Peyer's patch (tissue), 4 donors: Measurements from ENCODE around the gene TNFAIP1. TPM values are rescaled to one million over a fixed set of nuclear protein-coding genes. Genes with fewer than 3 reads are reported as not detected.
A peak's percentile ranks its signal among the peaks of the same experiment; 100 is the strongest.

ENCODE experiments used
- DNase-seq, 3 donors: peaks; one replicate each; pipeline ENCODE4 v3.0.0-alpha.2; 2017 to 2019
- H3K27ac ChIP-seq, 4 donors: fragments of 200-600 bp; sonication (generic); one replicate each; pipeline ENCODE4 v1.5.1; 2016 to 2019
- H3K27me3 ChIP-seq, 2 donors: fragments of 200-600 bp; sonication (generic); one replicate each; pipeline ENCODE4 v1.5.1; 2019
- H3K36me3 ChIP-seq, 3 donors: fragments of 200-600 bp; sonication (generic); one replicate each; pipeline ENCODE4 v1.5.1; 2016 to 2019
- H3K4me1 ChIP-seq, 4 donors: fragments of 200-600 bp; sonication (generic); one replicate each; pipeline ENCODE4 v1.5.1; 2016 to 2019
- H3K4me3 ChIP-seq, 4 donors: fragments of 200-600 bp; sonication (generic); 1 replicate in 3 of 4; 2 replicates in 1 of 4; pipeline ENCODE4 v1.5.1; 2016 to 2019; ENCODE audit warnings: mild to moderate bottlenecking in 1 of 4
- H3K9me3 ChIP-seq, 4 donors: fragments of 200-600 bp; sonication (generic); one replicate each; pipeline ENCODE4 v1.5.1; 2016 to 2019; ENCODE audit warnings: mild to moderate bottlenecking in 1 of 4
- POLR2A ChIP-seq, 2 donors: fragments of 450-650 bp; IDR thresholded peaks; one replicate each; pipeline ENCODE4 v1.5.1; 2017; ENCODE audit warnings: antibody characterized with exemption in 2 of 2, mild to moderate bottlenecking in 2 of 2, moderate library complexity in 2 of 2
- total RNA-seq, 4 donors: library from RNA; depleted of rRNA; stranded (reverse); fragments of >200 nt; gene quantifications; one replicate each; pipeline ENCODE4 v1.1.0, GENCODE V29; 2016
- TF ChIP-seq, protein P1 (sequence below), 6 experiments: fragments of 450-650 bp in 4 of 6; fragments of 200-600 bp in 2 of 6; sonication (generic) in 1 of 6; IDR thresholded peaks; one replicate each; pipeline ENCODE4 v1.5.1; 2017 to 2019; ENCODE audit warnings: antibody characterized with exemption in 6 of 6, mild to moderate bottlenecking in 3 of 6, moderate library complexity in 1 of 6

TNFAIP1 gene
- total RNA-seq, 4 donors from 2014 or later: 28.9 to 36.3 (median 31.1) TPM

GRCh38 chr17:28295677-28296578 is 39.6 kb upstream of the TNFAIP1 start:
- no peaks in the 10 kb centered on the region for H3K4me1 ChIP-seq
- no peak overlapping the region for H3K27ac ChIP-seq
- no peak for DNase-seq
- H3K9me3 ChIP-seq: no peaks in the 10 kb centered on the region
- H3K4me3 ChIP-seq: no peak overlapping the region
- TF ChIP-seq, protein P1, sequence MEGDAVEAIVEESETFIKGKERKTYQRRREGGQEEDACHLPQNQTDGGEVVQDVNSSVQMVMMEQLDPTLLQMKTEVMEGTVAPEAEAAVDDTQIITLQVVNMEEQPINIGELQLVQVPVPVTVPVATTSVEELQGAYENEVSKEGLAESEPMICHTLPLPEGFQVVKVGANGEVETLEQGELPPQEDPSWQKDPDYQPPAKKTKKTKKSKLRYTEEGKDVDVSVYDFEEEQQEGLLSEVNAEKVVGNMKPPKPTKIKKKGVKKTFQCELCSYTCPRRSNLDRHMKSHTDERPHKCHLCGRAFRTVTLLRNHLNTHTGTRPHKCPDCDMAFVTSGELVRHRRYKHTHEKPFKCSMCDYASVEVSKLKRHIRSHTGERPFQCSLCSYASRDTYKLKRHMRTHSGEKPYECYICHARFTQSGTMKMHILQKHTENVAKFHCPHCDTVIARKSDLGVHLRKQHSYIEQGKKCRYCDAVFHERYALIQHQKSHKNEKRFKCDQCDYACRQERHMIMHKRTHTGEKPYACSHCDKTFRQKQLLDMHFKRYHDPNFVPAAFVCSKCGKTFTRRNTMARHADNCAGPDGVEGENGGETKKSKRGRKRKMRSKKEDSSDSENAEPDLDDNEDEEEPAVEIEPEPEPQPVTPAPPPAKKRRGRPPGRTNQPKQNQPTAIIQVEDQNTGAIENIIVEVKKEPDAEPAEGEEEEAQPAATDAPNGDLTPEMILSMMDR (IDR thresholded peaks at IDR 0.05): no peak
- no peak for TF ChIP-seq POLR2A (IDR thresholded peaks at IDR 0.05)
- no peaks in the 10 kb centered on the region for H3K27me3 ChIP-seq
- H3K36me3 ChIP-seq: no peaks in the 10 kb centered on the region

- Histone ChIP-seq H3K4me3 (no peak overlapping the region), H3K27me3 (no peaks in the 10 kb centered on the region), H3K4me1 (no peaks in the 10 kb centered on the region), H3K9me3 (no peaks in the 10 kb centered on the region), H3K27ac (no peak overlapping the region), H3K36me3 (no peaks in the 10 kb centered on the region)
- TF ChIP-seq, protein P1 (IDR thresholded peaks at IDR 0.05): no peak
- TF ChIP-seq POLR2A (IDR thresholded peaks at IDR 0.05): no peak
- no peak for DNase-seq
Observed at GRCh38 chr17:28298449-28298848, 37.1 kb upstream of the TNFAIP1 start.

DNA sequence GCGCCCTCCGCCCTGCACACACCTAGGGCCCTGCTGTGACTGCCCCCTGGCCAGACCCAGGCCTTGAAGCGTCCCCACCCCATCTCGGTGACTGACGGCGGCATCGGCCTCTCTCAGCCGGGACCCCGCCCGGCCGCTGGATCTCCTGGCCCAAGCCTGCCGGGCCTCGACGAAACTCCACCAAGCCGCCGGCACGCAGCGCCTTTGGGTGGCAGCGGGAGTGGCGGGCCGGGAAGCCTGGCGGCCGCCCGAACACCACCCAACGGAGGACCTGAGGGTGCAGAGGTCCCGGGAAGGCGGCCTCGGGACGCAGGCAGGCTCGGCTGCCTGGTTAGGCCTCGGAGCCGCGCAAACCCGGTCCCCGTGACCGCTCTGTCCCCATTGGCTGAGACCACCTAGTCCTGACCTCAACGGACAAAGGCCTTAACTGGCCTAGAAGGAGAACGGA is 28.6 kb upstream of the TNFAIP1 start:
- Histone ChIP-seq H3K27me3 (no peaks in the 10 kb centered on the region), H3K36me3 (no peaks in the 10 kb centered on the region), H3K27ac (no peak overlapping the region), H3K9me3 (no peaks in the 10 kb centered on the region), H3K4me1 (no peaks in the 10 kb centered on the region), H3K4me3 (no peak overlapping the region)
- TF ChIP-seq POLR2A (IDR thresholded peaks at IDR 0.05): no peak
- TF ChIP-seq, protein P1 (IDR thresholded peaks at IDR 0.05): no peak
- peak in 1 of 3 donors; percentile 50 for DNase-seq

GRCh38 chr17:28313841-28314240 is 21.7 kb upstream of the TNFAIP1 start:
- H3K36me3 ChIP-seq: no peaks in the 10 kb centered on the region
- no peak for TF ChIP-seq POLR2A (IDR thresholded peaks at IDR 0.05)
- H3K27me3 ChIP-seq: no peaks in the 10 kb centered on the region
- DNase-seq: no peak
- H3K9me3 ChIP-seq: no peaks in the 10 kb centered on the region
- no peak overlapping the region for H3K4me3 ChIP-seq
- H3K27ac ChIP-seq: no peak overlapping the region
- H3K4me1 ChIP-seq: peaks cover 0 to 8% (median 3%) of the 10 kb centered on the region in 4 donors

DNA sequence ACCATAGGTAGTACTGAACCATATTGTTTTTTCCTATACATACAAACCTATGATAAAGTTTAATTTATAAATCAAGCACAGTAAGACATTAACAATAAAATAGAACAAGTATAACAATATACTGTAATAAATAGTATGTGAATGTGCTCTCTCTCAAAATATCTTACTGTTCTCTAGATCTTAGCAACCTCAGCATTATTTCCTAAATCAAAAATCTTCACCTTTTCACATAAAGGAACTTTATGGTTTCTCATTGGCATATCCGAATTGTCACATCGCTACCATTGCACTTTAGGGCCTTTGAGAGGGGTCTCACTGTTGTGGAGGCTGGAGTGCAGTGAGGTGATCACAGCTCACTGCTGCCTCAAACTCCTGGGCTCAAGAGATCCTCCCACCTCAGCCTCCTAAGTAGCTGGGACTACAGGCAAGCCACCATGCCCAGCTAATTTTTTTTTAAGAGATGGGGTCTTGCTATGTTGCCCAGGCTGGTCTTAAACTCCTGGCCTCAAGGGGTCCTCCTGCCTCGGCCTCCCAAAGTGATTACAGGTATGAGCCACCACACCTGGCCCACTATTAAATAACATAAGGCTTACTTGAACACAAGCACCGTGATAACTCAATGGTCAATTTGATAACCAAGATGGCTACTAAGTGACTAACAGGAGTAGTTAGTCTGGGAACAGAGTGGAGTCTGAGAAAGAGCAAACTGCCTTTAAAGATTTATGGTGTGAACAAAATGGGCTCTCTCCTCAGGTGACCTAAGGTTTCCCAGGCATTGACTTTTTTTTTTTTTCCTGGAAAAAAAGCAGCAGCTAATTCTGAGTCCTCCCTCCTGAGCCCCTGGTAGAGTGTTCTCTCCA is 19.5 kb upstream of the TNFAIP1 start:
- Histone ChIP-seq H3K4me1 (peaks cover 0 to 19% (median 8%) of the 10 kb centered on the region in 4 donors), H3K27ac (no peak overlapping the region), H3K9me3 (no peaks in the 10 kb centered on the region), H3K27me3 (no peaks in the 10 kb centered on the region), H3K4me3 (no peak overlapping the region), H3K36me3 (no peaks in the 10 kb centered on the region)
- no peak for TF ChIP-seq POLR2A (IDR thresholded peaks at IDR 0.05)
- TF ChIP-seq, protein P1 (IDR thresholded peaks at IDR 0.05): no peak
- no peak for DNase-seq
